HG03432 (cell line): ENCODE measurements around the gene EFNA5.
A peak's percentile ranks its signal among the peaks of the same experiment; 100 is the strongest.

ENCODE experiments used
- ATAC-seq: cut with Tn5 transposase; IDR thresholded peaks from one replicate; pipeline ENCODE4 v1.9.1; 2021; ENCODE audit warnings: mild to moderate bottlenecking, moderate library complexity; ENCODE audit not compliant: unreplicated experiment

The EFNA5 gene

GRCh38 chr5:107342371-107342770 lies 328.4 kb downstream of the EFNA5 start:
- ATAC-seq: no peak

GRCh38 chr5:107341376-107342084 lies 329.2 kb downstream of the EFNA5 start:
- ATAC-seq: no peak

- no peak for ATAC-seq
Measured at GRCh38 chr5:107340631-107341030, 330.1 kb downstream of the EFNA5 start.

DNA sequence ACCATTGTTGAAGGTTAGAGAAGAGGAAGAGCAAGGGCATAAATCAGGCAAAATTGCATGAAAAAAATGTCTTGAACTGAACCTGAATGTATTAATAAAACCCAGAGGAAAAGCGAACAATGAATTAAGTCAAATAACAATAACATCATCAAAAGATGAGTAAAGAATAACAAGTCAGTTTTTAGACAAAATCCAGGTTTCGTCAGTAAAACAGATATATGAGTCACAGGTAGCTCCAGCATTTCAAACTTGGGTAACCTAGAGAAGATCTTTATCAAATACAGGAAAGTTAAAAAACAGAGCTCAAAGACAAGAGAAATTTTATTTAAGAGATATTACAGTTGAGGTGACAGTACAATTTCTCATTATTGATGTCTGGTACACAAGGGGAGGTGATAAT lies 332.4 kb downstream of the EFNA5 start:
- no peak for ATAC-seq

- no peak for ATAC-seq
Measured at GRCh38 chr5:107337281-107337680, 333.5 kb downstream of the EFNA5 start.

GRCh38 chr5:107331882-107332281 lies 338.9 kb downstream of the EFNA5 start:
- ATAC-seq: no peak

DNA sequence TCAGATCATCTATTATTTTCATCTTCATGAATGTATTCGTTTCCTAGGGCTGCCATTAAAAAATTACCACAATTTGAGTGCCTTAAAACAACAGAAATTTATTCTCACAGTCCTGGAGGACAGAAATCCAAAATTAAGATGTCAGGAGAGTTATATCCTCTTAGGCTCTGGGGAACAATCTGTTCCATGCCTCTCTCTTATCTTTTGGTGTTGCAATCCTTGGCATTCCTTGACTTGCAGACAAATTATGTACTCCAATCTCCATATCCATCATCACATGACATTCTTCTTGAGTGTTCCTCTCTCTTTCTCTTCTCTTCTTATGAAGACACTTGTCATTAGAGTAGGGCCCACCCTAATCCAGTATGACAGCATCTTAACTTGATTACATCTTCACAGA lies 339.4 kb downstream of the EFNA5 start:
- no peak for ATAC-seq

DNA sequence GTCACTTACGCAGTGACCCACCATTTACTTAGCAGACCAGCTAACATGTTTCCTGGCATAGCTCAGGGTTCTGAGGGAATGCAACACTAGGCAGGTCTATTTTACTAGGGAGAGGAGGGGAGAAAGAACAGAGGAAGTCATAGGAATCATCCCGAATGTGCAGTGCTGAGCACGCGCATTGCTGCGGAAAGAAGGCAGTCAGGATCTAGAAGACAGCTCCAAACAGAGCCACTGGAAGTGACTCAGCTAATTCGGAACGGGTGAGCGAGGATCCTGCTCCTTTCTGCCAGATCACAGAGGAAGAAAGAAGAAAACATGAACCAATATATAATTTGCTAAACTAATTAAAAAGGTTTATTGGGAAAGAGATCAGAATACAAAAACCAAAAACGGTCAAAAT lies 339.8 kb downstream of the EFNA5 start:
- ATAC-seq: no peak

- peak; percentile 59 for ATAC-seq
Measured at GRCh38 chr5:107329850-107330249, 340.9 kb downstream of the EFNA5 start.
